Neutrophil (primary cell): ENCODE measurements around the gene TSPAN19.

ENCODE experiments used
- H3K27ac ChIP-seq: fragments of 200-600 bp; sonication (generic); 2 replicates; pipeline ENCODE4 v1.5.1; 2016; ENCODE audit warnings: mild to moderate bottlenecking, moderate library complexity
- H3K27me3 ChIP-seq: fragments of 200-600 bp; sonication (generic); 2 replicates; pipeline ENCODE4 v1.6.0; 2016; ENCODE audit warnings: mild to moderate bottlenecking
- H3K36me3 ChIP-seq: fragments of 200-600 bp; sonication (generic); 2 replicates; pipeline ENCODE4 v1.5.1; 2017
- H3K4me1 ChIP-seq, 2 experiments: fragments of 200-600 bp in 1 of 2; sonication (generic) in 1 of 2; 1 replicate in 1 of 2; 2 replicates in 1 of 2; pipeline versions ENCODE4 v1.5.1 to v1.6.1; 2013 to 2016; ENCODE audit warnings: low read depth in 1 of 2, low read length in 1 of 2, mild to moderate bottlenecking in 1 of 2, moderate library complexity in 1 of 2; ENCODE audit not compliant: control insufficient read depth in 1 of 2, insufficient read depth in 1 of 2
- H3K4me3 ChIP-seq, 2 experiments: fragments of 200-600 bp in 1 of 2; sonication (generic) in 1 of 2; 1 replicate in 1 of 2; 2 replicates in 1 of 2; pipeline ENCODE4 v1.5.1; 2013 to 2016; ENCODE audit warnings: low read depth in 1 of 2, low read length in 1 of 2, mild to moderate bottlenecking in 1 of 2, moderate library complexity in 1 of 2
- H3K9me3 ChIP-seq: fragments of 200-600 bp; sonication (generic); 2 replicates; pipeline ENCODE4 v1.5.1; 2016
- TF ChIP-seq, protein P1 (sequence below): fragments of 200-600 bp; sonication (generic); IDR thresholded peaks from 2 replicates; pipeline ENCODE4 v1.5.1; 2016; ENCODE audit warnings: antibody characterized with exemption

Gene TSPAN19

DNA sequence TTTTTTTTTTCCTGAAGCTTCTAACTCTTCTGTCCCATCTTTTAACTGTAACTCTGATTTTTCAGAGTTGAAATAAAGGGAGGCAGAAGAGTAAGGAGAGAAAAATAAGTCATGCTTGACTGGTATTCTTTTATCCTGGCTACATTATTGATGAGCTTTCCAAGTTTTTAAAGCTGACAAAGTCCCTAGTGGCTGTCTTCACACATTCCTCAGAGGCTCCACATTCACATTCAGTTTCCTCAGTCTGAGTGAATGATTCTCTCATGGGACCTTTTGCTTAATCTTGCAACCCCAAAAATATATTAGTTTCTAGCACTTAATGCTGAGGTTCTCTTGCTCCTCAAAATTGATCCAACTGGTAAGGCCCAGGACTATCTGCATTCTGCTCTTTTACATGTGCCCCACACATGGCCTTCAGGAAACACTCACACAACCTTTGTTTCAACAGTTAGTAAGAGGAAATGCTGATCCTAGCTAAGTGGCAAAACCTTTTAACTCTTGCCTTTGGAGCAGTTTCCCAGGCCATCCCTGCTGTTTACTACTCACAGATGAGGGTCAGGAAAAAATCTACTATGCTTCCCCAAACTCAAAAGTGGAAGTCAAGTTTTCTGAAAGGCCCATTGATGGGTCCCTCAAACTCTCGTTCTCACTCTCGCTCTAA lies 61.8 kb downstream of the TSPAN19 start:
- TF ChIP-seq, protein P1, sequence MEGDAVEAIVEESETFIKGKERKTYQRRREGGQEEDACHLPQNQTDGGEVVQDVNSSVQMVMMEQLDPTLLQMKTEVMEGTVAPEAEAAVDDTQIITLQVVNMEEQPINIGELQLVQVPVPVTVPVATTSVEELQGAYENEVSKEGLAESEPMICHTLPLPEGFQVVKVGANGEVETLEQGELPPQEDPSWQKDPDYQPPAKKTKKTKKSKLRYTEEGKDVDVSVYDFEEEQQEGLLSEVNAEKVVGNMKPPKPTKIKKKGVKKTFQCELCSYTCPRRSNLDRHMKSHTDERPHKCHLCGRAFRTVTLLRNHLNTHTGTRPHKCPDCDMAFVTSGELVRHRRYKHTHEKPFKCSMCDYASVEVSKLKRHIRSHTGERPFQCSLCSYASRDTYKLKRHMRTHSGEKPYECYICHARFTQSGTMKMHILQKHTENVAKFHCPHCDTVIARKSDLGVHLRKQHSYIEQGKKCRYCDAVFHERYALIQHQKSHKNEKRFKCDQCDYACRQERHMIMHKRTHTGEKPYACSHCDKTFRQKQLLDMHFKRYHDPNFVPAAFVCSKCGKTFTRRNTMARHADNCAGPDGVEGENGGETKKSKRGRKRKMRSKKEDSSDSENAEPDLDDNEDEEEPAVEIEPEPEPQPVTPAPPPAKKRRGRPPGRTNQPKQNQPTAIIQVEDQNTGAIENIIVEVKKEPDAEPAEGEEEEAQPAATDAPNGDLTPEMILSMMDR: no peak
- Histone ChIP-seq H3K4me3 (no peak overlapping the region), H3K4me1 (no peaks in the 10 kb centered on the region), H3K36me3 (no peaks in the 10 kb centered on the region), H3K27me3 (no peaks in the 10 kb centered on the region), H3K9me3 (no peaks in the 10 kb centered on the region), H3K27ac (no peak overlapping the region)

DNA sequence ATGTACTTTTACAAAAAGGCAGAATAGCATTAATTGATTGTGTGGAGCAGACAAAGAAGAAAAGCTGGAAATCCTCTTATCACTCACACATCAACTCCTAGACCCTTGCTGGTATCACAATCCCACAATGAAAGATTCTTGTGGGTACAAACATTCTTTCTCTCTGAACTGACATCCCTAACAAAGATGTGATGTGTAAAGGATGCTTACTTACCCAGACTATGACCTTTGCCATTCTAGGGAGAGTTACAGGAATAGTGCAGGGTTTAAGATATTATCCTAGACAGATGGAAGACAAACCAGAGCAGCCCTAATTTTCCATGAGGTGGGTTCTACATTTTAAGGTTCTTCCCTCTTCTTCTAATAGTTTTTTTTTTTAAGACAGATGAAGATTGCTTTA lies 63.1 kb downstream of the TSPAN19 start:
- no peaks in the 10 kb centered on the region for H3K9me3 ChIP-seq
- H3K27ac ChIP-seq: no peak overlapping the region
- TF ChIP-seq, protein P1: no peak
- H3K36me3 ChIP-seq: no peaks in the 10 kb centered on the region
- H3K4me1 ChIP-seq: no peaks in the 10 kb centered on the region
- H3K4me3 ChIP-seq: no peak overlapping the region
- H3K27me3 ChIP-seq: no peaks in the 10 kb centered on the region

DNA sequence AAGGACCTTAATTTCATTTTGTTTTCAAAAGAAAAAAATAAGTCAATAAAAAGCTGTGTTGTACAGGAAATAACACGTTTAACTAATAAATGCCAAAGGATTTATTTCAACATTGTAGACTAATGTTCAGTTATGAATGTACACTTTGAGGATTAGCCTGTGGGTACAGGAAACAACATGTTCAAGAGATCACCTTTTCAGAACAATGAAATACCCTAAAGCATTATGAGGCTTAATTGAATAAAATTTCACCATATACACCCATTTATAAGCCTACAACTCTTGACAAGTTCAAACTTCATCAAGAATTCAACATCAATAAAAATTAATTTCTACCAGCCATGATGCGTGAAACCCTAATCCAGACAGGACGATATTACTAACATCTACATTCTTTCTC lies 66.9 kb downstream of the TSPAN19 start:
- Histone ChIP-seq H3K4me1 (no peaks in the 10 kb centered on the region), H3K4me3 (no peak overlapping the region), H3K27ac (no peak overlapping the region), H3K36me3 (no peaks in the 10 kb centered on the region), H3K27me3 (no peaks in the 10 kb centered on the region), H3K9me3 (no peaks in the 10 kb centered on the region)
- TF ChIP-seq, protein P1: no peak
